Right lobe of liver (tissue), 6 donors: Measurements from ENCODE around the gene PTPN11. TPM values are rescaled to one million over a fixed set of nuclear protein-coding genes. Genes with fewer than 3 reads are reported as not detected.
"Not testable (repeated sequence)": the region's sequence is repeated elsewhere in the genome, so short reads cannot be mapped to it uniquely, and the experiment has no call there.

Source experiments
- ATAC-seq, 4 donors: fragments of 200-7000 bp; cut with Tn5 transposase; one replicate each; pipeline ENCODE4 v1.9.1; 2020; ENCODE audit warnings: mild to moderate bottlenecking in 4 of 4, moderate library complexity in 4 of 4
- DNase-seq, 3 donors: peaks; one replicate each; pipeline ENCODE4 v3.0.0-alpha.2; 2020
- H3K27ac ChIP-seq, 3 donors: fragments of 200-600 bp; one replicate each; pipeline ENCODE4 v1.8.0; 2022
- H3K27me3 ChIP-seq, 2 donors: fragments of 200-600 bp; one replicate each; pipeline ENCODE4 v1.8.0; 2022
- H3K36me3 ChIP-seq, 4 donors: fragments of 200-600 bp; sonication (generic) in 1 of 4; one replicate each; pipeline versions ENCODE4 v1.5.1 to v1.8.0; 2017 to 2022; ENCODE audit warnings: control low read depth in 1 of 4
- H3K4me1 ChIP-seq, 4 donors: fragments of 200-600 bp; sonication (generic) in 1 of 4; one replicate each; pipeline versions ENCODE4 v1.5.1 to v1.8.0; 2017 to 2022; ENCODE audit warnings: control low read depth in 1 of 4
- H3K4me3 ChIP-seq, 3 donors: fragments of 200-600 bp; one replicate each; pipeline ENCODE4 v1.8.0; 2022
- H3K9me3 ChIP-seq, 4 donors: fragments of 200-600 bp; sonication (generic) in 1 of 4; one replicate each; pipeline versions ENCODE4 v1.5.1 to v1.8.0; 2017 to 2022; ENCODE audit warnings: control low read depth in 1 of 4
- CTCF ChIP-seq, 4 donors: fragments of 200-600 bp in 3 of 4; fragments of 450-650 bp in 1 of 4; IDR thresholded peaks; one replicate each; pipeline versions ENCODE4 v1.5.1 to v1.8.0; 2016 to 2022; ENCODE audit warnings: antibody characterized with exemption in 4 of 4, mild to moderate bottlenecking in 2 of 4
- POLR2A ChIP-seq: fragments of 450-650 bp; IDR thresholded peaks from one replicate; pipeline ENCODE4 v1.6.1; 2017; ENCODE audit warnings: antibody characterized with exemption, mild to moderate bottlenecking
- WGBS: methylation state at CpG from one replicate; pipeline ENCODE4 v1.1.6; 2018; ENCODE audit warnings: low coverage, low lambda C conversion rate; ENCODE audit not compliant: insufficient coverage; ENCODE audit errors: missing lambda C conversion rate; 5-methylcytosine and 5-hydroxymethylcytosine counted together
- intact Hi-C, 2 donors: fragments of 100-400 bp; cut with DNase I; formaldehyde crosslinking; loops; one replicate each; pipeline versions ENCODE4 v1.11.2 to v1.14.1; 2022
- total RNA-seq, 6 experiments: library from RNA; depleted of rRNA in 2 of 6; stranded (reverse); fragments of >200 nt in 2 of 6; fragmentation: NEBNext Ultra II Directional in 3 of 6; extraction: Animal tissue kit (Norgen Biotek cat#: 25700) in 3 of 6; gene quantifications; one replicate each; pipeline versions ENCODE4 v1.1.0 to v1.2.4, GENCODE V29; 2016 to 2023
- donor health status: DM: no; HTN: yes; CAD: no.
- donor health status: DM: no; HTN: no; CAD: no.
- donor health status: DM: no; HTN: no; CAD: no.
- donor health status: DM: no; HTN: yes; CAD: no.
- donor health status: DM: no; HTN: yes; CAD: no.

Gene PTPN11
- total RNA-seq, 6 experiments from 2014 or later: 66.4 to 77.7 (median 68.6) TPM

GRCh38 chr12:112443916-112444315 lies 25.2 kb downstream of the PTPN11 start:
- peaks cover 0 to 26% (median 8%) of the 10 kb centered on the region in 4 donors for H3K36me3 ChIP-seq
- no peak for TF ChIP-seq POLR2A
- no peak for TF ChIP-seq CTCF (IDR thresholded peaks at IDR 0.05)
- H3K9me3 ChIP-seq: no peaks in the 10 kb centered on the region
- ATAC-seq (no peak), DNase-seq (no peak)
- intact Hi-C loops: no loop called here
- H3K27ac ChIP-seq: no peak overlapping the region
- no peaks in the 10 kb centered on the region for H3K4me1 ChIP-seq
- H3K4me3 ChIP-seq: no peak overlapping the region
- WGBS: 95% methylated on average over 4 of the region's 4 CpGs
- H3K27me3 ChIP-seq: no peaks in the 10 kb centered on the region

- H3K27ac ChIP-seq: no peak overlapping the region
- ATAC-seq (no peak), DNase-seq (no peak)
- H3K9me3 ChIP-seq: no peaks in the 10 kb centered on the region
- intact Hi-C loops: no loop called here
- H3K27me3 ChIP-seq: no peaks in the 10 kb centered on the region
- peaks cover 3 to 46% (median 13%) of the 10 kb centered on the region in 4 donors for H3K36me3 ChIP-seq
- TF ChIP-seq CTCF (IDR thresholded peaks at IDR 0.05) (no peak), POLR2A (no peak)
- 67% methylated on average over 3 of the region's 3 CpGs for WGBS
- no peaks in the 10 kb centered on the region for H3K4me1 ChIP-seq
- no peak overlapping the region for H3K4me3 ChIP-seq
Measured at GRCh38 chr12:112446008-112446725, 27.4 kb downstream of the PTPN11 start.

GRCh38 chr12:112447106-112447505 lies 28.4 kb downstream of the PTPN11 start:
- TF ChIP-seq POLR2A: no peak
- TF ChIP-seq CTCF (IDR thresholded peaks at IDR 0.05): no peak
- intact Hi-C loops: no loop called here
- H3K9me3 ChIP-seq: no peaks in the 10 kb centered on the region
- no peak for ATAC-seq
- no peak for DNase-seq
- H3K4me1 ChIP-seq: no peaks in the 10 kb centered on the region
- H3K27ac ChIP-seq: no peak overlapping the region
- no peak overlapping the region for H3K4me3 ChIP-seq
- 80% methylated on average over 3 of the region's 3 CpGs for WGBS
- H3K27me3 ChIP-seq: no peaks in the 10 kb centered on the region
- peaks cover 3 to 50% (median 17%) of the 10 kb centered on the region in 4 donors for H3K36me3 ChIP-seq

- H3K4me1 ChIP-seq, H3K27me3 ChIP-seq, DNase-seq, H3K4me3 ChIP-seq, H3K27ac ChIP-seq, intact Hi-C loops, H3K9me3 ChIP-seq, ATAC-seq: not testable (repeated sequence)
- WGBS: 94% methylated on average over 2 of the region's 2 CpGs
- H3K36me3 ChIP-seq: peaks cover 3 to 56% (median 17%) of the 10 kb centered on the region in 4 donors
Measured at GRCh38 chr12:112448165-112448564, 29.4 kb downstream of the PTPN11 start.

GRCh38 chr12:112450725-112451124 lies 32.0 kb downstream of the PTPN11 start:
- ATAC-seq (no peak), DNase-seq (no peak)
- Histone ChIP-seq H3K27me3 (no peaks in the 10 kb centered on the region), H3K4me3 (no peak overlapping the region), H3K36me3 (peaks cover 4 to 76% (median 29%) of the 10 kb centered on the region in 4 donors), H3K9me3 (no peaks in the 10 kb centered on the region), H3K27ac (no peak overlapping the region), H3K4me1 (no peaks in the 10 kb centered on the region)
- no peak for TF ChIP-seq POLR2A
- TF ChIP-seq CTCF (IDR thresholded peaks at IDR 0.05): peak in 3 of 4 donors; percentile 8 to 35 (median 21)
- intact Hi-C loops: no loop called here
- 81% methylated on average over 3 of the region's 4 CpGs for WGBS
